LNCAP (cell line): ENCODE measurements around the gene SLC7A6.

ENCODE experiments used
- TF ChIP-seq, protein P1 (sequence below): fragments of 450-650 bp; IDR thresholded peaks from 2 replicates; pipeline ENCODE4 v1.5.1; 2017; ENCODE audit warnings: mild to moderate bottlenecking

SLC7A6 gene

GRCh38 chr16:68251832-68252231 lies 12.5 kb upstream of the SLC7A6 start:
- TF ChIP-seq, protein P1, sequence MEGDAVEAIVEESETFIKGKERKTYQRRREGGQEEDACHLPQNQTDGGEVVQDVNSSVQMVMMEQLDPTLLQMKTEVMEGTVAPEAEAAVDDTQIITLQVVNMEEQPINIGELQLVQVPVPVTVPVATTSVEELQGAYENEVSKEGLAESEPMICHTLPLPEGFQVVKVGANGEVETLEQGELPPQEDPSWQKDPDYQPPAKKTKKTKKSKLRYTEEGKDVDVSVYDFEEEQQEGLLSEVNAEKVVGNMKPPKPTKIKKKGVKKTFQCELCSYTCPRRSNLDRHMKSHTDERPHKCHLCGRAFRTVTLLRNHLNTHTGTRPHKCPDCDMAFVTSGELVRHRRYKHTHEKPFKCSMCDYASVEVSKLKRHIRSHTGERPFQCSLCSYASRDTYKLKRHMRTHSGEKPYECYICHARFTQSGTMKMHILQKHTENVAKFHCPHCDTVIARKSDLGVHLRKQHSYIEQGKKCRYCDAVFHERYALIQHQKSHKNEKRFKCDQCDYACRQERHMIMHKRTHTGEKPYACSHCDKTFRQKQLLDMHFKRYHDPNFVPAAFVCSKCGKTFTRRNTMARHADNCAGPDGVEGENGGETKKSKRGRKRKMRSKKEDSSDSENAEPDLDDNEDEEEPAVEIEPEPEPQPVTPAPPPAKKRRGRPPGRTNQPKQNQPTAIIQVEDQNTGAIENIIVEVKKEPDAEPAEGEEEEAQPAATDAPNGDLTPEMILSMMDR, result no peak

GRCh38 chr16:68252383-68252782 lies 11.9 kb upstream of the SLC7A6 start:
- TF ChIP-seq, protein P1, result no peak

GRCh38 chr16:68253721-68254120 lies 10.6 kb upstream of the SLC7A6 start:
- TF ChIP-seq, protein P1, result no peak

DNA sequence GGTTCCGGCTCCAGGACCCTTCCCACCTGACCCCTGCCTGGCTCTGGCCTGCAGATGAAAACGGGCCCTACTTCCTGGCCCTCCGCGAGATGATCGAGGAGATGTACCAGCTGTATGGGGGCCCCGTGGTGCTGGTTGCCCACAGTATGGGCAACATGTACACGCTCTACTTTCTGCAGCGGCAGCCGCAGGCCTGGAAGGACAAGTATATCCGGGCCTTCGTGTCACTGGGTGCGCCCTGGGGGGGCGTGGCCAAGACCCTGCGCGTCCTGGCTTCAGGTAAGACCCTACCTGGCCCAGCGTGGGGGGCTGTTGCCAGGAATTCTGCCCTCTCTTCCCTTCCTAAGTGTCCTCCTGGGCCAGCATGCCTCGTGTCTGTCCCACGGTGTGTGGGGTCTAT lies 8.6 kb upstream of the SLC7A6 start:
- TF ChIP-seq, protein P1, result no peak

DNA sequence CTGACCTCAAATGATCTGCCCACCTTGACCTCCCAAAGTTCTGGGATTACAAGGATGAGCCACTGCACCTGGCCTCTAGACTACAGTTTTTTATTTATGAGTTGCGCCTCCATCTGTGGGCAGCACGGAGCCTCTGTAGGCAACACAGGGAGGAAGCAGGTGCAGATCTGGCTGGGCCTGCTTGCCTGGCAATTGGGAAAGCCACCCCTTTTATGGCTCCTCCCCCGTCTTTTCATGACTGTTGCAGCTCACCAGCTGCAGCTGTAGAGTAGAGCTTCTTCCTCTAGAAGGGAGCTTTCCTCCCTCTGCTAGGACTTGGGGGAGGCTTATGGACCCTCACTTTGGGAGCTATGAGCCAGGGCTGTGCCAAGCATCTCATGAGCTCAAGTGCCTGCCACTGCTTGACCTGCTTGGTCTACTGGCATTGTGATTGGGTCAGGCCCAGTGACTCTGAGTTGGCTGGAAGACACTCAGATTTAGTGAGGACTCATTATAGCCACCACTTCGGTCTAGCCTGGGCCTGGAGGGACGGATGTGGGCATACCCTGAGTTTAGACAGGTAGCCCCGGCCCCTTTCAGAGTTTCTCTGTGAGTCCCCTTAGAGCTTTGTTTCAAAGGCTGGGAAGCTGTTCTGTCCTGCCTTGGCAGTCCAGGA lies 6.9 kb upstream of the SLC7A6 start:
- TF ChIP-seq, protein P1, result no peak

- TF ChIP-seq, protein P1, result no peak
Observed at GRCh38 chr16:68257906-68258800, 6.2 kb upstream of the SLC7A6 start.

- TF ChIP-seq, protein P1, result no peak
Observed at GRCh38 chr16:68259007-68259825, 5.1 kb upstream of the SLC7A6 start.
